NCI-H146 (cell line): Measurements from ENCODE around the gene STOX1.
"Not testable (repeated sequence)": the region's sequence is repeated elsewhere in the genome, so short reads cannot be mapped to it uniquely, and the experiment has no call there.

Experiments used
- DNase-seq: peaks from one replicate; lab custom pipeline; 2025; lab: John Stamatoyannopoulos, UW

Gene STOX1

GRCh38 chr10:68895041-68895440 lies 67.7 kb downstream of the STOX1 start:
- DNase-seq = no peak

- DNase-seq = peak; percentile 58
Observed at GRCh38 chr10:68897336-68897741, 70.0 kb downstream of the STOX1 start.

GRCh38 chr10:68899186-68899745 lies 71.9 kb downstream of the STOX1 start:
- no peak for DNase-seq

GRCh38 chr10:68900427-68901104 lies 73.2 kb downstream of the STOX1 start:
- no peak for DNase-seq

- DNase-seq = peak; percentile 99
Observed at GRCh38 chr10:68901105-68901927, 74.0 kb downstream of the STOX1 start, which contains the start of gene DDX50. Gene DDX50 (plus strand): TSS chr10:68901315. CDS start chr10:68901385, 70 bp downstream.

GRCh38 chr10:68902382-68902781 lies 75.1 kb downstream of the STOX1 start:
- DNase-seq = no peak

GRCh38 chr10:68924593-68924992 lies 97.3 kb downstream of the STOX1 start:
- no peak for DNase-seq

- no peak for DNase-seq
Observed at GRCh38 chr10:68925489-68925888, 98.2 kb downstream of the STOX1 start.

- not testable (repeated sequence) for DNase-seq
Observed at GRCh38 chr10:68929157-68929556, 101.8 kb downstream of the STOX1 start.

GRCh38 chr10:68929888-68930287 lies 102.6 kb downstream of the STOX1 start:
- DNase-seq = not testable (repeated sequence)

GRCh38 chr10:68932860-68933259 lies 105.5 kb downstream of the STOX1 start:
- DNase-seq = not testable (repeated sequence)

GRCh38 chr10:68934994-68935393 lies 107.7 kb downstream of the STOX1 start:
- no peak for DNase-seq

- DNase-seq = no peak
Observed at GRCh38 chr10:68938117-68938516, 110.8 kb downstream of the STOX1 start.

GRCh38 chr10:68938884-68939283 lies 111.6 kb downstream of the STOX1 start:
- no peak for DNase-seq

GRCh38 chr10:68940917-68941316 lies 113.6 kb downstream of the STOX1 start:
- not testable (repeated sequence) for DNase-seq
